Epidermal melanocyte (primary cell): Measurements from ENCODE around the gene AFG1L.
"Not testable (repeated sequence)": the region's sequence is repeated elsewhere in the genome, so short reads cannot be mapped to it uniquely, and the experiment has no call there.

Experiments
- DNase-seq: peaks from one replicate; pipeline ENCODE4 v3.0.0; 2011; ENCODE audit warnings: low spot score; ENCODE audit not compliant: insufficient read length

Gene AFG1L

GRCh38 chr6:108556866-108557493 lies 262.1 kb downstream of the AFG1L start:
- no peak for DNase-seq

- DNase-seq = no peak
Observed at GRCh38 chr6:108557494-108558371, 262.9 kb downstream of the AFG1L start.

- peak; percentile 65 for DNase-seq
Observed at GRCh38 chr6:108558372-108559096, 263.7 kb downstream of the AFG1L start.

- peak; percentile 76 for DNase-seq
Observed at GRCh38 chr6:108559097-108559883, 264.4 kb downstream of the AFG1L start.

- no peak for DNase-seq
Observed at GRCh38 chr6:108559884-108560462, 265.1 kb downstream of the AFG1L start.

GRCh38 chr6:108560463-108561308 lies 265.8 kb downstream of the AFG1L start, which contains the start of gene FOXO3:
Gene FOXO3, plus strand, starts transcription at chr6:108560917. Its CDS starts 292 bp downstream, at chr6:108561209.
- DNase-seq = peak; percentile 76

- DNase-seq = not testable (repeated sequence)
Observed at GRCh38 chr6:108561309-108561647, 266.4 kb downstream of the AFG1L start.

- DNase-seq = no peak
Observed at GRCh38 chr6:108561742-108562502, 267.1 kb downstream of the AFG1L start.

GRCh38 chr6:108562503-108562993 lies 267.7 kb downstream of the AFG1L start:
- no peak for DNase-seq

GRCh38 chr6:108563292-108563691 lies 268.4 kb downstream of the AFG1L start:
- DNase-seq = no peak

- no peak for DNase-seq
Observed at GRCh38 chr6:108564178-108564577, 269.3 kb downstream of the AFG1L start.

- DNase-seq = no peak
Observed at GRCh38 chr6:108565091-108565766, 270.4 kb downstream of the AFG1L start.

GRCh38 chr6:108565893-108566292 lies 271.0 kb downstream of the AFG1L start:
- DNase-seq = no peak

- no peak for DNase-seq
Observed at GRCh38 chr6:108566406-108566805, 271.6 kb downstream of the AFG1L start.

GRCh38 chr6:108568101-108568500 lies 273.2 kb downstream of the AFG1L start:
- DNase-seq = no peak

- no peak for DNase-seq
Observed at GRCh38 chr6:108568551-108569305, 273.9 kb downstream of the AFG1L start.

GRCh38 chr6:108570517-108570916 lies 275.7 kb downstream of the AFG1L start:
- no peak for DNase-seq
